ENCODE results near the gene PLA2G4E. TPM values are rescaled to one million over a fixed set of nuclear protein-coding genes. Genes with fewer than 3 reads are reported as not detected.
A peak's percentile ranks its signal among the peaks of the same experiment; 100 is the strongest.

The PLA2G4E gene
- polyA plus RNA-seq, 3 donors, result not detected

GRCh38 chr15:42057799-42058646 lies 37.2 kb upstream of the PLA2G4E start:
- H3K4me1 ChIP-seq (ENCODE audit: control insufficient read depth in 1 of 2, insufficient read depth in 2 of 2, low read length in 2 of 2), result peaks cover 15 to 18% of the 10 kb centered on the region in 2 donors
- intact Hi-C loops (cut with micrococcal nuclease), result loop anchor here (2.0 to 5.0 kb wide), 2 partner anchors 69 to 71 kb away; no protein-coding TSS in a partner anchor
- no peaks in the 10 kb centered on the region for H3K79me2 ChIP-seq (ENCODE audit: insufficient read depth, low read length)
- H3K4me1 Mint-ChIP-seq, result peaks cover 26% of the 10 kb centered on the region
- no peak for TF ChIP-seq CTCF (IDR thresholded peaks at IDR 0.05)
- H3K27ac Mint-ChIP-seq, result peak overlapping the region; percentile 42 to 97 (median 90)
- H3K4me3 ChIP-seq (replicated peaks in 1 of 3; ENCODE audit: low read depth in 2 of 3, low read length in 3 of 3), result no peak overlapping the region
- H3K27me3 Mint-ChIP-seq (ENCODE audit: low read depth in 3 of 3), result peaks cover 8 to 20% (median 11%) of the 10 kb centered on the region in 3 donors
- peak; percentile 18 to 76 (median 39) for DNase-seq
- H3K4me3 Mint-ChIP-seq, result peak overlapping the region; percentile 11 to 17
- H4K20me1 ChIP-seq (ENCODE audit: insufficient read depth, low read length), result no peaks in the 10 kb centered on the region
- no peak overlapping the region for H3K4me2 ChIP-seq (replicated peaks; ENCODE audit: extremely low read depth, low read length, poor library complexity, severe bottlenecking)
- H3K36me3 Mint-ChIP-seq, result peaks cover 0 to 2% of the 10 kb centered on the region in 2 donors
- no peak overlapping the region for H3K9ac ChIP-seq (ENCODE audit: insufficient read depth, low read length, poor library complexity, severe bottlenecking)
- H3K9me3 ChIP-seq (replicated peaks in 1 of 2; ENCODE audit: control insufficient read depth in 1 of 2, insufficient read depth in 1 of 2, low read length in 2 of 2), result no peaks in the 10 kb centered on the region
- 60% methylated on average over 1 of the region's 6 CpGs for WGBS (ENCODE audit: insufficient coverage)
- no peaks in the 10 kb centered on the region for H3K36me3 ChIP-seq (replicated peaks in 1 of 2; ENCODE audit: control insufficient read depth in 1 of 2, insufficient read depth in 2 of 2, low read length in 2 of 2)
- H3K27me3 ChIP-seq (ENCODE audit: control insufficient read depth in 2 of 2, insufficient read depth in 2 of 2, low read length in 2 of 2), result no peaks in the 10 kb centered on the region
- no peaks in the 10 kb centered on the region for H3K9me3 Mint-ChIP-seq
- H2AFZ ChIP-seq (ENCODE audit: insufficient read depth, low read depth, low read length, poor library complexity, severe bottlenecking), result peak overlapping the region; percentile 74
- H3K27ac ChIP-seq (ENCODE audit: low read depth in 1 of 2, low read length in 2 of 2), result no peak overlapping the region

GRCh38 chr15:42056934-42057798 lies 36.3 kb upstream of the PLA2G4E start:
- peak overlapping the region; percentile 43 for H3K9ac ChIP-seq (ENCODE audit: insufficient read depth, low read length, poor library complexity, severe bottlenecking)
- H3K27me3 Mint-ChIP-seq (ENCODE audit: low read depth in 3 of 3), result peaks cover 8 to 20% (median 11%) of the 10 kb centered on the region in 3 donors
- peak overlapping the region in 2 of 3 experiments; percentile 22 to 44 for H3K4me3 ChIP-seq (replicated peaks in 1 of 3; ENCODE audit: low read depth in 2 of 3, low read length in 3 of 3)

More at GRCh38 chr15:42056934-42057798, 36.3 kb upstream of the PLA2G4E start:
- intact Hi-C loops (cut with micrococcal nuclease), result loop anchor here (2.0 to 5.0 kb wide), 2 partner anchors 68 to 70 kb away; no protein-coding TSS in a partner anchor
- H3K4me3 Mint-ChIP-seq, result peak overlapping the region; percentile 63 to 75
- no peaks in the 10 kb centered on the region for H3K9me3 Mint-ChIP-seq
- Histone ChIP-seq H2AFZ (ENCODE audit: insufficient read depth, low read depth, low read length, poor library complexity, severe bottlenecking) (peak overlapping the region; percentile 74), H3K79me2 (ENCODE audit: insufficient read depth, low read length) (no peaks in the 10 kb centered on the region), H3K9me3 (replicated peaks in 1 of 2; ENCODE audit: control insufficient read depth in 1 of 2, insufficient read depth in 1 of 2, low read length in 2 of 2) (no peaks in the 10 kb centered on the region), H3K4me1 (ENCODE audit: control insufficient read depth in 1 of 2, insufficient read depth in 2 of 2, low read length in 2 of 2) (peaks cover 15 to 18% of the 10 kb centered on the region in 2 donors), H4K20me1 (ENCODE audit: insufficient read depth, low read length) (no peaks in the 10 kb centered on the region), H3K4me2 (replicated peaks; ENCODE audit: extremely low read depth, low read length, poor library complexity, severe bottlenecking) (peak overlapping the region; percentile 65), H3K36me3 (replicated peaks in 1 of 2; ENCODE audit: control insufficient read depth in 1 of 2, insufficient read depth in 2 of 2, low read length in 2 of 2) (no peaks in the 10 kb centered on the region), H3K27me3 (ENCODE audit: control insufficient read depth in 2 of 2, insufficient read depth in 2 of 2, low read length in 2 of 2) (no peaks in the 10 kb centered on the region), H3K27ac (ENCODE audit: low read depth in 1 of 2, low read length in 2 of 2) (peak overlapping the region; percentile 13 to 57)
- 17% methylated on average over 33 of the region's 37 CpGs for WGBS (ENCODE audit: insufficient coverage)
- peaks cover 0 to 2% of the 10 kb centered on the region in 2 donors for H3K36me3 Mint-ChIP-seq
- DNase-seq, result peak; percentile 84 to 97 (median 92)
- peak; percentile 70 for TF ChIP-seq CTCF (IDR thresholded peaks at IDR 0.05)
- H3K4me1 Mint-ChIP-seq, result peaks cover 26% of the 10 kb centered on the region
- H3K27ac Mint-ChIP-seq, result peak overlapping the region; percentile 44 to 97 (median 90)

Measured in CD14-positive monocyte (primary cell).